OCI-LY1 (cell line): ENCODE data around the gene CHRM1.

Source experiments
- CTCF ChIP-seq: fragments of 200-600 bp; sonication (generic), shearing (Covaris generic); IDR thresholded peaks from 2 replicates; pipeline ENCODE4 v1.5.1; 2017; ENCODE audit warnings: mild to moderate bottlenecking, antibody characterized with exemption, low read length, moderate library complexity, mixed read lengths
- EZH2 ChIP-seq: fragments of 200-600 bp; sonication (generic), shearing (Covaris generic); IDR thresholded peaks from 2 replicates; pipeline ENCODE4 v1.8.0; 2017; ENCODE audit warnings: borderline replicate concordance, mixed run types, mild to moderate bottlenecking, antibody characterized with exemption, low read length, moderate library complexity, mixed read lengths

- no peak for TF ChIP-seq CTCF
- TF ChIP-seq EZH2, result no peak
Measured at GRCh38 chr11:62925308-62925707, 4.1 kb upstream of the CHRM1 start.
